Keratinocyte (primary cell): ENCODE data around the gene PCBD1. TPM values are rescaled to one million over a fixed set of nuclear protein-coding genes. Genes with fewer than 3 reads are reported as not detected.

Experiments
- DNase-seq: peaks from one replicate; pipeline ENCODE4 v3.0.0-alpha.2; 2011; ENCODE audit warnings: low read depth, missing footprints, low spot score
- FAIRE-seq: peaks from 2 replicates; lab custom pipeline; 2011; peaks lifted over from hg19 to GRCh38; lab: Jason Lieb, UNC
- H2AFZ ChIP-seq: 2 replicates; pipeline ENCODE4 v1.6.0; 2012; ENCODE audit warnings: low read length, control low read depth, inconsistent platforms; ENCODE audit not compliant: control insufficient read depth
- H3K27ac ChIP-seq: 2 replicates; pipeline ENCODE4 v1.5.1; 2011; ENCODE audit warnings: low read length; ENCODE audit not compliant: control insufficient read depth, insufficient read depth
- H3K27me3 ChIP-seq: 3 replicates; pipeline ENCODE4 v1.6.0; 2011; ENCODE audit warnings: low read length; ENCODE audit not compliant: control insufficient read depth, insufficient read depth; ENCODE audit errors: extremely low read depth
- H3K36me3 ChIP-seq, 2 experiments: 2 replicates in 1 of 2; 3 replicates in 1 of 2; pipeline ENCODE4 v1.5.1; 2011; ENCODE audit warnings: low read length in 2 of 2, mild to moderate bottlenecking in 1 of 2; ENCODE audit not compliant: control insufficient read depth in 2 of 2, insufficient read depth in 2 of 2; ENCODE audit errors: extremely low read depth in 1 of 2
- H3K4me1 ChIP-seq: 3 replicates; pipeline ENCODE4 v1.5.1; 2011; ENCODE audit warnings: low read length; ENCODE audit not compliant: control insufficient read depth, insufficient read depth; ENCODE audit errors: extremely low read depth
- H3K4me2 ChIP-seq: 3 replicates; pipeline ENCODE4 v1.6.0; 2011; ENCODE audit warnings: low read depth, low read length; ENCODE audit not compliant: control insufficient read depth, insufficient read depth; ENCODE audit errors: extremely low read depth
- H3K4me3 ChIP-seq, 3 experiments: fragments of 200-600 bp in 1 of 3; sonication (generic) in 1 of 3; 2 replicates in 2 of 3; 3 replicates in 1 of 3; pipeline ENCODE4 v1.5.1; 2011 to 2016; ENCODE audit warnings: low read length in 3 of 3, mild to moderate bottlenecking in 3 of 3, control low read depth in 2 of 3, inconsistent platforms in 1 of 3, low read depth in 1 of 3, mixed read lengths in 1 of 3, mixed run types in 1 of 3, moderate library complexity in 1 of 3; ENCODE audit not compliant: control insufficient read depth in 2 of 3, insufficient read depth in 2 of 3; ENCODE audit errors: extremely low read depth in 1 of 3
- H3K79me2 ChIP-seq: 2 replicates; pipeline ENCODE4 v1.6.0; 2012; ENCODE audit warnings: low read length; ENCODE audit not compliant: control insufficient read depth, insufficient read depth
- H3K9ac ChIP-seq: 3 replicates; pipeline ENCODE4 v1.6.0; 2011; ENCODE audit warnings: low read length; ENCODE audit not compliant: control insufficient read depth, insufficient read depth; ENCODE audit errors: extremely low read depth
- H3K9me1 ChIP-seq: 3 replicates; pipeline ENCODE4 v1.6.0; 2011; ENCODE audit warnings: low read length; ENCODE audit not compliant: control insufficient read depth, insufficient read depth; ENCODE audit errors: extremely low read depth
- H3K9me3 ChIP-seq: 2 replicates; pipeline ENCODE4 v1.5.1; 2012; ENCODE audit warnings: low read depth, low read length; ENCODE audit not compliant: control insufficient read depth
- H4K20me1 ChIP-seq: 3 replicates; pipeline ENCODE4 v1.6.0; 2011; ENCODE audit warnings: low read length; ENCODE audit not compliant: control insufficient read depth, insufficient read depth; ENCODE audit errors: extremely low read depth
- CTCF ChIP-seq, 3 experiments: IDR thresholded peaks in 1 of 3; conservative IDR thresholded peaks in 1 of 3; optimal IDR thresholded peaks in 1 of 3; 2 replicates in 2 of 3; 3 replicates in 1 of 3; pipeline versions ENCODE3 to v1.5.1; 2011; ENCODE audit warnings: low read length in 3 of 3, mild to moderate bottlenecking in 3 of 3, moderate library complexity in 2 of 3, control low read depth in 1 of 3, inconsistent platforms in 1 of 3; ENCODE audit not compliant: insufficient read depth in 2 of 3; ENCODE audit errors: extremely low read depth in 1 of 3
- EZH2 ChIP-seq: IDR thresholded peaks from one replicate; pipeline ENCODE4 v1.6.1; 2012; ENCODE audit warnings: inconsistent platforms, mild to moderate bottlenecking, low read length, moderate library complexity
- dilution Hi-C: fragments of 300-500 bp; cut with MboI; formaldehyde crosslinking; loops from one replicate; pipeline ENCODE4 v1.7.0; 2020; ENCODE audit warnings: low sequenced_read_pairs; ENCODE audit not compliant: extremely low pct_ligation_motif_present
- polyA plus RNA-seq, 5 experiments: library from polyadenylated mRNA; depleted of rRNA in 3 of 5; stranded (reverse) in 3 of 5; stranded (forward) in 1 of 5; unstranded in 1 of 5; fragments of >200 nt; gene quantifications; 1 replicate in 1 of 5; 2 replicates in 3 of 5; 3 replicates in 1 of 5; pipeline versions ENCODE4 v1.2.1 to v1.2.3, GENCODE V29; 2011 to 2012; ENCODE audit warnings: missing spikeins in 2 of 5, low read depth in 1 of 5, low replicate concordance in 1 of 5

PCBD1 gene
- polyA plus RNA-seq, 1 donor (not counting 4 experiments of a cell fraction or from before 2014, with no cell fraction given): 41.5 TPM

DNA sequence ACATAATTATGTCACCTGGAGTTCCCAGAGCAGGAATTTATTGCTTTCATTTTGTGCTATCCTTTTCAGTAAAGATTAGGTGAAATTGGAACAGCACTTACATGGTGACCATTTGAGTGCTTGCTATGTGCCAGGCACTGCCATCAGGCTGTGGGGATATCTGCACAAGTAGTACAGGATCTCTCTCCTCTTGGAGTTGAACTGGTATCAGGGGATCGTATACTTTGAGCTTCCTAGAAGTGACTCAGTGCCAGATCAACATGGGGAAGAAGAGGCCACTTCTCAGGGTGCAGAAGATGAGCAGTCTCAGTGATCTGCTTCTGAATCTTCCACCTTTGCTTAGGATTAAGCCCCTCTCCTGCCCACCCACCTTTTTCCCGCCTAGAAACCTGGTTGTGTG, 43.1 kb downstream of the PCBD1 start:
- no peak for TF ChIP-seq EZH2
- no peak for TF ChIP-seq CTCF (optimal IDR thresholded peaks at IDR 0.05 in 1 of 3, IDR thresholded peaks at IDR 0.05 in 1 of 3, conservative IDR thresholded peaks at IDR 0.05 in 1 of 3; ENCODE audit: extremely low read depth in 1 of 3, insufficient read depth in 2 of 3, low read length in 3 of 3)
- H3K4me2 ChIP-seq: no peak overlapping the region
- DNase-seq (no peak), FAIRE-seq (no peak)
- no peaks in the 10 kb centered on the region for H4K20me1 ChIP-seq
- H3K9ac ChIP-seq: no peak overlapping the region
- H3K79me2 ChIP-seq: peaks cover 17% of the 10 kb centered on the region
- H3K9me3 ChIP-seq: no peaks in the 10 kb centered on the region
- no peaks in the 10 kb centered on the region for H3K9me1 ChIP-seq
- peaks cover 12% of the 10 kb centered on the region for H3K4me1 ChIP-seq
- H2AFZ ChIP-seq: no peak overlapping the region
- H3K36me3 ChIP-seq: peaks cover 3 to 20% of the 10 kb centered on the region in 2 experiments
- no peaks in the 10 kb centered on the region for H3K27me3 ChIP-seq
- H3K4me3 ChIP-seq: no peak overlapping the region
- H3K27ac ChIP-seq: no peak overlapping the region
- dilution Hi-C loops: no loop called here

- H3K4me3 ChIP-seq: no peak overlapping the region
- H3K27me3 ChIP-seq: no peaks in the 10 kb centered on the region
- H3K4me1 ChIP-seq: peaks cover 2% of the 10 kb centered on the region
- H3K9me3 ChIP-seq: no peaks in the 10 kb centered on the region
- H3K4me2 ChIP-seq: no peak overlapping the region
- no peaks in the 10 kb centered on the region for H4K20me1 ChIP-seq
- H2AFZ ChIP-seq: no peak overlapping the region
- TF ChIP-seq CTCF (optimal IDR thresholded peaks at IDR 0.05 in 1 of 3, IDR thresholded peaks at IDR 0.05 in 1 of 3, conservative IDR thresholded peaks at IDR 0.05 in 1 of 3; ENCODE audit: extremely low read depth in 1 of 3, insufficient read depth in 2 of 3, low read length in 3 of 3) (no peak), EZH2 (no peak)
- peaks cover 20% of the 10 kb centered on the region for H3K79me2 ChIP-seq
- H3K27ac ChIP-seq: no peak overlapping the region
- H3K9ac ChIP-seq: no peak overlapping the region
- DNase-seq (no peak), FAIRE-seq (peak; percentile 5)
- H3K36me3 ChIP-seq: peaks cover 3 to 20% of the 10 kb centered on the region in 2 experiments
- dilution Hi-C loops: no loop called here
- no peaks in the 10 kb centered on the region for H3K9me1 ChIP-seq
Observed at GRCh38 chr10:70843776-70844489, 44.4 kb downstream of the PCBD1 start.
